Measurements from ENCODE around the gene NTNG2.

DNA sequence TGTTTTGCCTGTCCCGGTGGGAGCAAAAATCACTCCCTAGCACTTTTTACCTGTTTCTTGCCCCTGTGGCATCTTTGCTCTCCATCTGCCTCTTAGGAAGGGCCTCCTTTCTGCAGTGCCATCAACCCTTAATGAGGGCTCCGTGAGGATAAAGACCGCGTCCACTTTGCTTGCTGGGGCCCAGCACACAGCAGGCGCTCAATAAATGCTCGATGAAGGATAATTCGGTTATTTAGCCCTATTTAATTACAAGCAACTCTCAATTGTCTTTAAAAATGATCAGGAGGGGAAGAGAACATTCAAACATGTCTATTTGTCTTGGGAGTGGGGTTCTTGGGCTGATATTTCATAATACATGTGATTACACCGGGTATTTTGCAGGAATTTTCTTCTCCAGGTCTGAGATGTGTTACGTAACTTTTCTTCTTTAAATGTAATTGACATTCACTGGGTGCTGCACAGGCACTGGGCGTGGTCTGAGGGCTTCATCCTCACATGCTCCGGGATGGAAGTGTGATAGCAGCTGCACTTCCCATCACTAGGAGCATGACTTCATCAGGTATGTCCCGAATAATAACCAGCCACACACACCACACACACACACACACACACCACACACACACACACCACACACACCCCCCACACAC lies 19.8 kb upstream of the NTNG2 start:
- TF ChIP-seq, protein P1, sequence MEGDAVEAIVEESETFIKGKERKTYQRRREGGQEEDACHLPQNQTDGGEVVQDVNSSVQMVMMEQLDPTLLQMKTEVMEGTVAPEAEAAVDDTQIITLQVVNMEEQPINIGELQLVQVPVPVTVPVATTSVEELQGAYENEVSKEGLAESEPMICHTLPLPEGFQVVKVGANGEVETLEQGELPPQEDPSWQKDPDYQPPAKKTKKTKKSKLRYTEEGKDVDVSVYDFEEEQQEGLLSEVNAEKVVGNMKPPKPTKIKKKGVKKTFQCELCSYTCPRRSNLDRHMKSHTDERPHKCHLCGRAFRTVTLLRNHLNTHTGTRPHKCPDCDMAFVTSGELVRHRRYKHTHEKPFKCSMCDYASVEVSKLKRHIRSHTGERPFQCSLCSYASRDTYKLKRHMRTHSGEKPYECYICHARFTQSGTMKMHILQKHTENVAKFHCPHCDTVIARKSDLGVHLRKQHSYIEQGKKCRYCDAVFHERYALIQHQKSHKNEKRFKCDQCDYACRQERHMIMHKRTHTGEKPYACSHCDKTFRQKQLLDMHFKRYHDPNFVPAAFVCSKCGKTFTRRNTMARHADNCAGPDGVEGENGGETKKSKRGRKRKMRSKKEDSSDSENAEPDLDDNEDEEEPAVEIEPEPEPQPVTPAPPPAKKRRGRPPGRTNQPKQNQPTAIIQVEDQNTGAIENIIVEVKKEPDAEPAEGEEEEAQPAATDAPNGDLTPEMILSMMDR (IDR thresholded peaks at IDR 0.05; ENCODE audit: extremely low read depth in 1 of 2, insufficient read depth in 1 of 2, low read depth in 1 of 2, low read length in 2 of 2), result no peak
- no peak for TF ChIP-seq POLR2A (IDR thresholded peaks at IDR 0.05; ENCODE audit: low read depth, low read length)
- no peak for TF ChIP-seq EZH2 (IDR thresholded peaks at IDR 0.05; ENCODE audit: borderline replicate concordance, low read depth, low read length, severe bottlenecking)
- TF ChIP-seq MAX (IDR thresholded peaks at IDR 0.05; ENCODE audit: insufficient read depth, insufficient read length), result no peak
- TF ChIP-seq POLR2AphosphoS5 (IDR thresholded peaks at IDR 0.05; ENCODE audit: insufficient read depth, low read depth, low read length), result no peak
- TF ChIP-seq JUN (IDR thresholded peaks at IDR 0.05; ENCODE audit: borderline replicate concordance, insufficient read depth, insufficient read length, low read depth), result no peak
- TF ChIP-seq FOS (IDR thresholded peaks at IDR 0.05; ENCODE audit: borderline replicate concordance, insufficient read depth, low read length), result no peak
